Lung (tissue), 12 donors: ENCODE data around the gene CDIPT. TPM values are rescaled to one million over a fixed set of nuclear protein-coding genes. Genes with fewer than 3 reads are reported as not detected.

ENCODE experiments used
- ATAC-seq: fragments of 200-7000 bp; cut with Tn5 transposase; one replicate; pipeline ENCODE4 v1.9.1; 2020; ENCODE audit warnings: moderate number of reproducible peaks; ENCODE audit not compliant: insufficient read depth, low FRiP score
- DNase-seq, 3 donors: peaks; one replicate each; pipeline ENCODE4 v3.0.0-alpha.2; 2013 to 2017
- H3K27ac ChIP-seq, 2 donors: one replicate each; pipeline ENCODE4 v1.5.1; 2013; ENCODE audit warnings: mild to moderate bottlenecking in 2 of 2, moderate library complexity in 2 of 2, control low read depth in 1 of 2, inconsistent platforms in 1 of 2, low read depth in 1 of 2, low read length in 1 of 2
- H3K27me3 ChIP-seq, 3 donors: one replicate each; pipeline ENCODE4 v1.5.1; 2013; ENCODE audit warnings: low read length in 2 of 3; ENCODE audit not compliant: control insufficient read depth in 3 of 3, insufficient read depth in 3 of 3
- H3K36me3 ChIP-seq, 4 donors: one replicate each; pipeline ENCODE4 v1.5.1; 2013; ENCODE audit warnings: low read length in 4 of 4, mild to moderate bottlenecking in 1 of 4, moderate library complexity in 1 of 4; ENCODE audit not compliant: control insufficient read depth in 4 of 4, insufficient read depth in 4 of 4
- H3K4me1 ChIP-seq, 5 donors: one replicate each; pipeline ENCODE4 v1.5.1; 2013; ENCODE audit warnings: low read length in 5 of 5, mild to moderate bottlenecking in 2 of 5, moderate library complexity in 1 of 5; ENCODE audit not compliant: control insufficient read depth in 5 of 5, insufficient read depth in 5 of 5
- H3K4me3 ChIP-seq: one replicate; pipeline ENCODE4 v1.5.1; 2013; ENCODE audit warnings: mild to moderate bottlenecking, control low read depth, moderate library complexity
- H3K9ac ChIP-seq, 2 donors: one replicate each; pipeline ENCODE4 v1.5.1; 2013; ENCODE audit warnings: low read length in 2 of 2, control low read depth in 1 of 2; ENCODE audit not compliant: insufficient read depth in 1 of 2
- H3K9me3 ChIP-seq, 4 donors: one replicate each; pipeline ENCODE4 v1.5.1; 2013; ENCODE audit warnings: low read length in 3 of 4, mild to moderate bottlenecking in 1 of 4, moderate library complexity in 1 of 4; ENCODE audit not compliant: control insufficient read depth in 4 of 4, insufficient read depth in 3 of 4
- WGBS, 2 donors: extraction: QIAGEN DNeasy Blood & Tissue Kit; methylation state at CpG; one replicate each; pipeline ENCODE4 v1.1.7; 2013; 5-methylcytosine and 5-hydroxymethylcytosine counted together
- polyA plus RNA-seq, 2 donors: library from polyadenylated mRNA; stranded (reverse); fragments of 200-250 nt; gene quantifications; one replicate each; pipeline ENCODE4 v1.2.1, GENCODE V29; 2013
- total RNA-seq, 2 donors: library from RNA; depleted of rRNA in 1 of 2; stranded (reverse); fragments of >200 nt in 1 of 2; gene quantifications; one replicate each; pipeline ENCODE4 v1.2.1, GENCODE V29; 2014 to 2021
- TF ChIP-seq, protein P1 (sequence below): IDR thresholded peaks from 2 replicates; pipeline ENCODE4 v1.5.1; 2012; ENCODE audit warnings: mild to moderate bottlenecking; ENCODE audit errors: control extremely low read depth, extremely low read depth
- donor health status: control.
- donor health status: control.
- donor health status: Bipolar disorder and iron deficiency.
- donor health status: healthy.
- donor health status: DM: yes; HTN: yes; CAD: no.

Gene CDIPT
- total and polyA plus RNA-seq, 4 donors: 66.9 to 105 (median 73.3) TPM

- ATAC-seq (no peak), DNase-seq (peak; percentile 83 to 85 (median 83))
- H3K4me3 ChIP-seq: peak within 1 kb of the TSS; percentile 7
- 3 to 4% methylated on average over 60 to 69 of the region's 69 CpGs for WGBS, 2 donors
- peaks cover 0 to 22% (median 14%) of the 10 kb centered on the region in 4 donors for H3K36me3 ChIP-seq
- H3K9ac ChIP-seq: peak within 1 kb of the TSS in 1 of 2 donors; percentile 47
- no peaks in the 10 kb centered on the region for H3K27me3 ChIP-seq
- TF ChIP-seq, protein P1, sequence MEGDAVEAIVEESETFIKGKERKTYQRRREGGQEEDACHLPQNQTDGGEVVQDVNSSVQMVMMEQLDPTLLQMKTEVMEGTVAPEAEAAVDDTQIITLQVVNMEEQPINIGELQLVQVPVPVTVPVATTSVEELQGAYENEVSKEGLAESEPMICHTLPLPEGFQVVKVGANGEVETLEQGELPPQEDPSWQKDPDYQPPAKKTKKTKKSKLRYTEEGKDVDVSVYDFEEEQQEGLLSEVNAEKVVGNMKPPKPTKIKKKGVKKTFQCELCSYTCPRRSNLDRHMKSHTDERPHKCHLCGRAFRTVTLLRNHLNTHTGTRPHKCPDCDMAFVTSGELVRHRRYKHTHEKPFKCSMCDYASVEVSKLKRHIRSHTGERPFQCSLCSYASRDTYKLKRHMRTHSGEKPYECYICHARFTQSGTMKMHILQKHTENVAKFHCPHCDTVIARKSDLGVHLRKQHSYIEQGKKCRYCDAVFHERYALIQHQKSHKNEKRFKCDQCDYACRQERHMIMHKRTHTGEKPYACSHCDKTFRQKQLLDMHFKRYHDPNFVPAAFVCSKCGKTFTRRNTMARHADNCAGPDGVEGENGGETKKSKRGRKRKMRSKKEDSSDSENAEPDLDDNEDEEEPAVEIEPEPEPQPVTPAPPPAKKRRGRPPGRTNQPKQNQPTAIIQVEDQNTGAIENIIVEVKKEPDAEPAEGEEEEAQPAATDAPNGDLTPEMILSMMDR: no peak
- H3K9me3 ChIP-seq: no peaks in the 10 kb centered on the region
- peak within 1 kb of the TSS; percentile 74 to 76 for H3K27ac ChIP-seq
- peaks cover 8 to 78% (median 31%) of the 10 kb centered on the region in 5 donors for H3K4me1 ChIP-seq
Observed at GRCh38 chr16:29811896-29812665, 50.9 kb downstream of the CDIPT start, which contains the start of gene PRRT2. PRRT2 (plus strand) TSS chr16:29812193; CDS start chr16:29813055, 862 bp downstream.

- DNase-seq: peak; percentile 97 to 98 (median 97)
- ATAC-seq: peak; percentile 67
- peaks cover 8 to 73% (median 31%) of the 10 kb centered on the region in 5 donors for H3K4me1 ChIP-seq
- WGBS, 2 donors: 0 to 1% methylated on average over 31 of the region's 31 CpGs
- H3K4me3 ChIP-seq: peak overlapping the region; percentile 7
- peak overlapping the region in 1 of 2 donors; percentile 47 for H3K9ac ChIP-seq
- no peaks in the 10 kb centered on the region for H3K27me3 ChIP-seq
- TF ChIP-seq, protein P1: no peak
- peaks cover 0 to 22% (median 14%) of the 10 kb centered on the region in 4 donors for H3K36me3 ChIP-seq
- H3K27ac ChIP-seq: peak overlapping the region; percentile 74 to 76
- no peaks in the 10 kb centered on the region for H3K9me3 ChIP-seq
Observed at GRCh38 chr16:29811170-29811895, 51.7 kb downstream of the CDIPT start.

DNA sequence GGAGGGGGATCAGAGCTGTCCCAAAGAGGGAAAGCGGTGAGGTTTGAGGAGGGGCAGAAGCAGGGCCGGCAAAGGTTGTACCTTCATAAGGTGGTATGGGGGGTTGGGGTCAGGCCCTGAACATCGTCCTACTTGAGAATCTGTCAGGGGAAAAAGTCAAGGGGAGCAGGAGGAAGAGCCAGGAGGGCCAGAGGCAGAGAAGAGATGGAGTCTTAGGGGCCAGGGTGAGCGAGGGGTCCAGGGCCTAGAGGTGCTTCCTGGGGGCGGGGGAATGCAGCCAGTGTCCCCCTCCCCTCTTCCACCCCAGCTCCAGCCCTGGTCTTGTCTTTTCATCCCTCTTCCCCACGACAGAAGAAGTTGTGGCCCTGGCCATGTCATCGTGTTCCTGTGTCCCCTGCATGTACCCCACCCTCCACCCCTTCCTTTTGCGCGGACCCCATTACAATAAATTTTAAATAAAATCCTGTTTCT, 52.3 kb downstream of the CDIPT start:
- TF ChIP-seq, protein P1: no peak
- H3K9me3 ChIP-seq: no peaks in the 10 kb centered on the region
- no peak overlapping the region for H3K4me3 ChIP-seq
- ATAC-seq (no peak), DNase-seq (no peak)
- H3K27ac ChIP-seq: peak overlapping the region; percentile 17 to 43
- H3K36me3 ChIP-seq: peaks cover 0 to 22% (median 14%) of the 10 kb centered on the region in 4 donors
- 27 to 36% methylated on average over 9 of the region's 9 CpGs for WGBS, 2 donors
- no peaks in the 10 kb centered on the region for H3K27me3 ChIP-seq
- H3K9ac ChIP-seq: peak overlapping the region in 1 of 2 donors; percentile 47
- peaks cover 8 to 73% (median 31%) of the 10 kb centered on the region in 5 donors for H3K4me1 ChIP-seq
